ENCODE results near the gene CXXC5.

The CXXC5 gene

GRCh38 chr5:139634028-139634325, 14.2 kb upstream of the CXXC5 start:
- no peak for TF ChIP-seq CTCF (IDR thresholded peaks at IDR 0.05; ENCODE audit: insufficient read depth, low read length, missing control alignments)
- DNase-seq (ENCODE audit: low read depth, low spot score), result no peak
- ChIA-PET POLR2A (interaction anchor here (1.2 kb wide), 1 partner anchor 27 kb away, joined by 4 read pairs; no protein-coding TSS in a partner anchor), CTCF (interaction anchor here (0.5 to 15.0 kb wide), 44 partner anchors 7 to 334 kb away, joined by 3 to 795 read pairs (median 7); partner anchors contain the start of genes CXXC5 and SPATA24)
- H3K4me3 ChIP-seq (ENCODE audit: low read depth, low read length), result no peak overlapping the region

- DNase-seq (ENCODE audit: low read depth, low spot score), result no peak
- CTCF ChIA-PET, result interaction anchor here (0.7 to 15.0 kb wide), 39 partner anchors 8 to 334 kb away, joined by 3 to 795 read pairs (median 8); partner anchors contain the start of genes CXXC5 and SPATA24
- TF ChIP-seq CTCF (IDR thresholded peaks at IDR 0.05; ENCODE audit: insufficient read depth, low read length, missing control alignments), result no peak
- H3K4me3 ChIP-seq (ENCODE audit: low read depth, low read length), result no peak overlapping the region
- POLR2A ChIA-PET, result interaction anchor here (1.2 kb wide), 1 partner anchor 26 kb away, joined by 4 read pairs; no protein-coding TSS in a partner anchor
Observed at GRCh38 chr5:139634541-139634940, 13.6 kb upstream of the CXXC5 start.

- DNase-seq (ENCODE audit: low read depth, low spot score), result no peak
- ChIA-PET CTCF (interaction anchor here (1.0 to 15.0 kb wide), 31 partner anchors 9 to 335 kb away, joined by 3 to 795 read pairs (median 16); partner anchors contain the start of gene CXXC5), POLR2A (interaction anchor here (1.0 to 2.6 kb wide), 5 partner anchors 13 to 61 kb away, joined by 3 to 13 read pairs (median 4); partner anchors contain the start of gene CXXC5)
- TF ChIP-seq CTCF (IDR thresholded peaks at IDR 0.05; ENCODE audit: insufficient read depth, low read length, missing control alignments), result no peak
- no peak overlapping the region for H3K4me3 ChIP-seq (ENCODE audit: low read depth, low read length)
Observed at GRCh38 chr5:139635191-139635590, 13.0 kb upstream of the CXXC5 start.

- DNase-seq (ENCODE audit: low read depth, low spot score), result no peak
- peak; percentile 65 for TF ChIP-seq CTCF (IDR thresholded peaks at IDR 0.05; ENCODE audit: insufficient read depth, low read length, missing control alignments)
- H3K4me3 ChIP-seq (ENCODE audit: low read depth, low read length), result no peak overlapping the region
- ChIA-PET CTCF (interaction anchor here (0.7 to 15.0 kb wide), 32 partner anchors 9 to 334 kb away, joined by 3 to 795 read pairs (median 12); partner anchors contain the start of gene CXXC5), POLR2A (interaction anchor here (1.0 to 2.6 kb wide), 6 partner anchors 12 to 60 kb away, joined by 3 to 13 read pairs (median 4); partner anchors contain the start of gene CXXC5)
Observed at GRCh38 chr5:139635606-139636206, 12.4 kb upstream of the CXXC5 start.

GRCh38 chr5:139636207-139636792, 11.8 kb upstream of the CXXC5 start:
- ChIA-PET CTCF (interaction anchor here (0.7 to 15.0 kb wide), 28 partner anchors 10 to 334 kb away, joined by 3 to 795 read pairs (median 7); partner anchors contain the start of gene CXXC5), POLR2A (interaction anchor here (1.0 to 3.9 kb wide), 7 partner anchors 12 to 60 kb away, joined by 3 to 55 read pairs (median 4); partner anchors contain the start of gene CXXC5)
- no peak for DNase-seq (ENCODE audit: low read depth, low spot score)
- H3K4me3 ChIP-seq (ENCODE audit: low read depth, low read length), result no peak overlapping the region
- TF ChIP-seq CTCF (IDR thresholded peaks at IDR 0.05; ENCODE audit: insufficient read depth, low read length, missing control alignments), result no peak

- POLR2A ChIA-PET, result interaction anchor here (2.0 to 3.9 kb wide), 3 partner anchors 11 to 23 kb away, joined by 6 to 55 read pairs (median 13); partner anchors contain the start of gene CXXC5
- CTCF ChIA-PET, result interaction anchor here (1.0 to 15.0 kb wide), 11 partner anchors 10 to 141 kb away, joined by 3 to 795 read pairs (median 41); partner anchors contain the start of gene CXXC5
- H3K4me3 ChIP-seq (ENCODE audit: low read depth, low read length), result peak overlapping the region; percentile 53
- no peak for TF ChIP-seq CTCF (IDR thresholded peaks at IDR 0.05; ENCODE audit: insufficient read depth, low read length, missing control alignments)
- no peak for DNase-seq (ENCODE audit: low read depth, low spot score)
Observed at GRCh38 chr5:139636975-139637408, 11.2 kb upstream of the CXXC5 start.
